DMS 273 treated with DMSO at 0.1 percent for 48 hours (cell line): ENCODE measurements around the gene UBE2J1.
"Not testable (repeated sequence)": the region's sequence is repeated elsewhere in the genome, so short reads cannot be mapped to it uniquely, and the experiment has no call there.

ENCODE experiments used
- DNase-seq: peaks from one replicate; lab custom pipeline; 2025; lab: John Stamatoyannopoulos, UW

Gene UBE2J1

GRCh38 chr6:89317067-89317466, 35.5 kb downstream of the UBE2J1 start:
- DNase-seq = no peak

GRCh38 chr6:89315249-89315885, 37.2 kb downstream of the UBE2J1 start, which contains the start of gene GABRR2:
Gene GABRR2, minus strand, starts transcription at chr6:89315299. Its CDS starts 134 bp downstream, at chr6:89315165.
- DNase-seq = no peak

GRCh38 chr6:89314692-89315091, 37.8 kb downstream of the UBE2J1 start:
- DNase-seq = no peak

GRCh38 chr6:89313006-89313405, 39.5 kb downstream of the UBE2J1 start:
- peak; percentile 74 for DNase-seq

GRCh38 chr6:89311853-89312531, 40.5 kb downstream of the UBE2J1 start:
- DNase-seq = no peak

GRCh38 chr6:89311530-89311852, 41.0 kb downstream of the UBE2J1 start:
- no peak for DNase-seq

GRCh38 chr6:89310929-89311328, 41.6 kb downstream of the UBE2J1 start:
- no peak for DNase-seq

- DNase-seq = no peak
Measured at GRCh38 chr6:89308525-89309395, 43.8 kb downstream of the UBE2J1 start.

GRCh38 chr6:89304517-89304916, 48.0 kb downstream of the UBE2J1 start:
- not testable (repeated sequence) for DNase-seq

GRCh38 chr6:89302936-89303335, 49.6 kb downstream of the UBE2J1 start:
- no peak for DNase-seq

GRCh38 chr6:89302195-89302770, 50.2 kb downstream of the UBE2J1 start:
- DNase-seq = no peak

GRCh38 chr6:89301586-89302194, 50.8 kb downstream of the UBE2J1 start:
- DNase-seq = no peak

GRCh38 chr6:89299466-89299850, 53.1 kb downstream of the UBE2J1 start:
- no peak for DNase-seq

GRCh38 chr6:89298680-89299465, 53.6 kb downstream of the UBE2J1 start:
- DNase-seq = no peak

- DNase-seq = peak; percentile 91
Measured at GRCh38 chr6:89297695-89298351, 54.7 kb downstream of the UBE2J1 start.

GRCh38 chr6:89295981-89296380, 56.5 kb downstream of the UBE2J1 start:
- DNase-seq = no peak

GRCh38 chr6:89295116-89295515, 57.4 kb downstream of the UBE2J1 start:
- DNase-seq = not testable (repeated sequence)

GRCh38 chr6:89291256-89291819, 61.2 kb downstream of the UBE2J1 start:
- no peak for DNase-seq

- no peak for DNase-seq
Measured at GRCh38 chr6:89290401-89291155, 61.9 kb downstream of the UBE2J1 start.

GRCh38 chr6:89289710-89290109, 62.8 kb downstream of the UBE2J1 start:
- DNase-seq = no peak
